Measurements from ENCODE around the gene RFLNA. TPM values are rescaled to one million over a fixed set of nuclear protein-coding genes. Genes with fewer than 3 reads are reported as not detected.

Gene RFLNA
- polyA plus RNA-seq, 1 donor (not counting 4 experiments of a cell fraction or from before 2014, with no cell fraction given) = 1.1 TPM

DNA sequence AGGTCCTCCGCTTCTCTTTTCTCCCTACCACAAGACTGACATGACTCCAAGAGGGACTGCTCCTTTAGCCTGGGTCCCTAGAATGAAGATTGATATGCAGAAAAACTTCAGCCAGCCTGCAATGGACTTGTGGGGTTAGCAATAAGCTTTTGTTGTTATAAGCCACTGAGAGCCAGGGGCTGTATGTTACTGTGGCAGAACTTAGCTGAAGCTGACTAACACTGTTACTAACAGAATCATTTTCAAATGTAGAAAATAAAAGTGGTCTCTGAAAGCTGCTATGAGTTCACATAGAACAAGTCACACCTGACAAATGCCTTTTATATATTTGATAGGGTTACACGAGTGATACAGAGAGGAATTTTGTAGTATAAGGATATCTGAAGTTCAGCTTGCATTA is 13.6 kb upstream of the RFLNA start:
- Histone ChIP-seq H3K9ac (ENCODE audit: control insufficient read depth, extremely low read depth, insufficient read depth, low read length) (no peak overlapping the region), H2AFZ (ENCODE audit: control insufficient read depth, low read length) (no peak overlapping the region), H3K9me3 (ENCODE audit: control insufficient read depth, low read depth, low read length) (peaks cover 13% of the 10 kb centered on the region), H3K27me3 (ENCODE audit: control insufficient read depth, extremely low read depth, insufficient read depth, low read length) (peaks cover 90% of the 10 kb centered on the region), H3K4me3 (ENCODE audit: control insufficient read depth in 2 of 3, extremely low read depth in 1 of 3, insufficient read depth in 2 of 3, low read depth in 1 of 3, low read length in 3 of 3) (no peak overlapping the region), H3K4me2 (ENCODE audit: control insufficient read depth, extremely low read depth, insufficient read depth, low read depth, low read length) (no peak overlapping the region), H3K9me1 (ENCODE audit: control insufficient read depth, extremely low read depth, insufficient read depth, low read length) (no peaks in the 10 kb centered on the region), H3K79me2 (ENCODE audit: control insufficient read depth, insufficient read depth, low read length) (no peaks in the 10 kb centered on the region), H3K27ac (ENCODE audit: control insufficient read depth, insufficient read depth, low read length) (no peak overlapping the region), H4K20me1 (ENCODE audit: control insufficient read depth, extremely low read depth, insufficient read depth, low read length) (no peaks in the 10 kb centered on the region), H3K36me3 (ENCODE audit: control insufficient read depth in 2 of 2, extremely low read depth in 1 of 2, insufficient read depth in 2 of 2, low read length in 2 of 2) (no peaks in the 10 kb centered on the region), H3K4me1 (ENCODE audit: control insufficient read depth, extremely low read depth, insufficient read depth, low read length) (no peaks in the 10 kb centered on the region)
- dilution Hi-C loops (cut with MboI; ENCODE audit: extremely low pct_ligation_motif_present, low sequenced_read_pairs) = no loop called here
- FAIRE-seq (no peak), DNase-seq (ENCODE audit: low read depth, low spot score) (no peak)
- TF ChIP-seq CTCF (optimal IDR thresholded peaks at IDR 0.05 in 1 of 3, IDR thresholded peaks at IDR 0.05 in 1 of 3, conservative IDR thresholded peaks at IDR 0.05 in 1 of 3; ENCODE audit: extremely low read depth in 1 of 3, insufficient read depth in 2 of 3, low read length in 3 of 3) (no peak), EZH2 (IDR thresholded peaks at IDR 0.05; ENCODE audit: low read length) (no peak)

- no peak for TF ChIP-seq EZH2 (IDR thresholded peaks at IDR 0.05; ENCODE audit: low read length)
- TF ChIP-seq CTCF (optimal IDR thresholded peaks at IDR 0.05 in 1 of 3, IDR thresholded peaks at IDR 0.05 in 1 of 3, conservative IDR thresholded peaks at IDR 0.05 in 1 of 3; ENCODE audit: extremely low read depth in 1 of 3, insufficient read depth in 2 of 3, low read length in 3 of 3) = no peak
- dilution Hi-C loops (cut with MboI; ENCODE audit: extremely low pct_ligation_motif_present, low sequenced_read_pairs) = no loop called here
- H3K9me1 ChIP-seq (ENCODE audit: control insufficient read depth, extremely low read depth, insufficient read depth, low read length) = no peaks in the 10 kb centered on the region
- H3K4me2 ChIP-seq (ENCODE audit: control insufficient read depth, extremely low read depth, insufficient read depth, low read depth, low read length) = no peak overlapping the region
- no peak overlapping the region for H3K27ac ChIP-seq (ENCODE audit: control insufficient read depth, insufficient read depth, low read length)
- no peak overlapping the region for H2AFZ ChIP-seq (ENCODE audit: control insufficient read depth, low read length)
- H3K27me3 ChIP-seq (ENCODE audit: control insufficient read depth, extremely low read depth, insufficient read depth, low read length) = peaks cover 82% of the 10 kb centered on the region
- no peaks in the 10 kb centered on the region for H4K20me1 ChIP-seq (ENCODE audit: control insufficient read depth, extremely low read depth, insufficient read depth, low read length)
- FAIRE-seq (no peak), DNase-seq (ENCODE audit: low read depth, low spot score) (no peak)
- no peak overlapping the region for H3K4me3 ChIP-seq (ENCODE audit: control insufficient read depth in 2 of 3, extremely low read depth in 1 of 3, insufficient read depth in 2 of 3, low read depth in 1 of 3, low read length in 3 of 3)
- H3K79me2 ChIP-seq (ENCODE audit: control insufficient read depth, insufficient read depth, low read length) = no peaks in the 10 kb centered on the region
- H3K4me1 ChIP-seq (ENCODE audit: control insufficient read depth, extremely low read depth, insufficient read depth, low read length) = peaks cover 8% of the 10 kb centered on the region
- H3K9ac ChIP-seq (ENCODE audit: control insufficient read depth, extremely low read depth, insufficient read depth, low read length) = no peak overlapping the region
- no peaks in the 10 kb centered on the region for H3K36me3 ChIP-seq (ENCODE audit: control insufficient read depth in 2 of 2, extremely low read depth in 1 of 2, insufficient read depth in 2 of 2, low read length in 2 of 2)
- peaks cover 13% of the 10 kb centered on the region for H3K9me3 ChIP-seq (ENCODE audit: control insufficient read depth, low read depth, low read length)
Observed at GRCh38 chr12:124282287-124282686, 12.6 kb upstream of the RFLNA start.
